HTR-8/SVneo (cell line): Measurements from ENCODE around the gene SHD.
"Not testable (repeated sequence)": the region's sequence is repeated elsewhere in the genome, so short reads cannot be mapped to it uniquely, and the experiment has no call there.

Experiments used
- DNase-seq: peaks from one replicate; pipeline ENCODE4 v3.0.0; 2011; ENCODE audit warnings: low spot score, mixed read lengths; ENCODE audit not compliant: insufficient read length
- FAIRE-seq: peaks from 2 replicates; lab custom pipeline; 2011; peaks lifted over from hg19 to GRCh38; lab: Jason Lieb, UNC

The SHD gene

GRCh38 chr19:4266253-4267000 lies 12.6 kb upstream of the SHD start:
- FAIRE-seq, result no peak
- DNase-seq, result no peak

- DNase-seq (no peak), FAIRE-seq (no peak)
Measured at GRCh38 chr19:4267101-4267900, 11.8 kb upstream of the SHD start.

GRCh38 chr19:4267901-4268815 lies 10.9 kb upstream of the SHD start:
- no peak for FAIRE-seq

GRCh38 chr19:4268816-4269430 lies 10.1 kb upstream of the SHD start:
- DNase-seq (no peak), FAIRE-seq (no peak)

More at GRCh38 chr19:4267901-4268815, 10.9 kb upstream of the SHD start:
- DNase-seq, result no peak

- FAIRE-seq (no peak), DNase-seq (no peak)
Measured at GRCh38 chr19:4272894-4273293, 6.2 kb upstream of the SHD start.

GRCh38 chr19:4274321-4274686 lies 4.8 kb upstream of the SHD start:
- not testable (repeated sequence) for FAIRE-seq, DNase-seq

- FAIRE-seq (no peak), DNase-seq (no peak)
Measured at GRCh38 chr19:4277191-4277696, 1.8 kb upstream of the SHD start.

- DNase-seq (no peak), FAIRE-seq (no peak)
Measured at GRCh38 chr19:4278010-4278409, 1.1 kb upstream of the SHD start.

GRCh38 chr19:4279267-4279529 lies 132 bp downstream of the SHD start:
- FAIRE-seq (no peak), DNase-seq (no peak)

- DNase-seq (no peak), FAIRE-seq (no peak)
Measured at GRCh38 chr19:4279530-4280422, 710 bp downstream of the SHD start.

- FAIRE-seq (no peak), DNase-seq (no peak)
Measured at GRCh38 chr19:4284176-4284958, 5.3 kb downstream of the SHD start.

GRCh38 chr19:4284974-4285373 lies 5.9 kb downstream of the SHD start:
- FAIRE-seq (no peak), DNase-seq (no peak)

- not testable (repeated sequence) for DNase-seq, FAIRE-seq
Measured at GRCh38 chr19:4286141-4286540, 7.1 kb downstream of the SHD start.

GRCh38 chr19:4288091-4288777 lies 9.2 kb downstream of the SHD start:
- no peak for DNase-seq
- no peak for FAIRE-seq

- FAIRE-seq, result no peak
- no peak for DNase-seq
Measured at GRCh38 chr19:4291184-4291732, 12.2 kb downstream of the SHD start.

GRCh38 chr19:4292515-4292914 lies 13.4 kb downstream of the SHD start:
- FAIRE-seq, result no peak
- DNase-seq, result no peak

- DNase-seq (no peak), FAIRE-seq (no peak)
Measured at GRCh38 chr19:4294389-4294788, 15.3 kb downstream of the SHD start.
